HFF-Myc (cell line): ENCODE results near the gene BCAS3.

Source experiments
- DNase-seq: peaks from one replicate; pipeline ENCODE4 v3.0.0-alpha.2; 2011; ENCODE audit warnings: low read depth; ENCODE audit errors: extremely low read depth
- H3K4me3 ChIP-seq: replicated peaks from 2 replicates; pipeline ENCODE4 v1.5.1; 2011; ENCODE audit warnings: low read depth, mild to moderate bottlenecking, control low read depth, low read length
- TF ChIP-seq, protein P1 (sequence below): IDR thresholded peaks from 2 replicates; pipeline ENCODE4 v1.5.1; 2012; ENCODE audit warnings: mild to moderate bottlenecking, low read depth, low read length, control low read depth; ENCODE audit errors: missing control alignments

The BCAS3 gene

GRCh38 chr17:61323003-61323908 is 645.6 kb downstream of the BCAS3 start:
- TF ChIP-seq, protein P1, sequence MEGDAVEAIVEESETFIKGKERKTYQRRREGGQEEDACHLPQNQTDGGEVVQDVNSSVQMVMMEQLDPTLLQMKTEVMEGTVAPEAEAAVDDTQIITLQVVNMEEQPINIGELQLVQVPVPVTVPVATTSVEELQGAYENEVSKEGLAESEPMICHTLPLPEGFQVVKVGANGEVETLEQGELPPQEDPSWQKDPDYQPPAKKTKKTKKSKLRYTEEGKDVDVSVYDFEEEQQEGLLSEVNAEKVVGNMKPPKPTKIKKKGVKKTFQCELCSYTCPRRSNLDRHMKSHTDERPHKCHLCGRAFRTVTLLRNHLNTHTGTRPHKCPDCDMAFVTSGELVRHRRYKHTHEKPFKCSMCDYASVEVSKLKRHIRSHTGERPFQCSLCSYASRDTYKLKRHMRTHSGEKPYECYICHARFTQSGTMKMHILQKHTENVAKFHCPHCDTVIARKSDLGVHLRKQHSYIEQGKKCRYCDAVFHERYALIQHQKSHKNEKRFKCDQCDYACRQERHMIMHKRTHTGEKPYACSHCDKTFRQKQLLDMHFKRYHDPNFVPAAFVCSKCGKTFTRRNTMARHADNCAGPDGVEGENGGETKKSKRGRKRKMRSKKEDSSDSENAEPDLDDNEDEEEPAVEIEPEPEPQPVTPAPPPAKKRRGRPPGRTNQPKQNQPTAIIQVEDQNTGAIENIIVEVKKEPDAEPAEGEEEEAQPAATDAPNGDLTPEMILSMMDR = no peak
- H3K4me3 ChIP-seq = no peak overlapping the region
- DNase-seq = no peak

DNA sequence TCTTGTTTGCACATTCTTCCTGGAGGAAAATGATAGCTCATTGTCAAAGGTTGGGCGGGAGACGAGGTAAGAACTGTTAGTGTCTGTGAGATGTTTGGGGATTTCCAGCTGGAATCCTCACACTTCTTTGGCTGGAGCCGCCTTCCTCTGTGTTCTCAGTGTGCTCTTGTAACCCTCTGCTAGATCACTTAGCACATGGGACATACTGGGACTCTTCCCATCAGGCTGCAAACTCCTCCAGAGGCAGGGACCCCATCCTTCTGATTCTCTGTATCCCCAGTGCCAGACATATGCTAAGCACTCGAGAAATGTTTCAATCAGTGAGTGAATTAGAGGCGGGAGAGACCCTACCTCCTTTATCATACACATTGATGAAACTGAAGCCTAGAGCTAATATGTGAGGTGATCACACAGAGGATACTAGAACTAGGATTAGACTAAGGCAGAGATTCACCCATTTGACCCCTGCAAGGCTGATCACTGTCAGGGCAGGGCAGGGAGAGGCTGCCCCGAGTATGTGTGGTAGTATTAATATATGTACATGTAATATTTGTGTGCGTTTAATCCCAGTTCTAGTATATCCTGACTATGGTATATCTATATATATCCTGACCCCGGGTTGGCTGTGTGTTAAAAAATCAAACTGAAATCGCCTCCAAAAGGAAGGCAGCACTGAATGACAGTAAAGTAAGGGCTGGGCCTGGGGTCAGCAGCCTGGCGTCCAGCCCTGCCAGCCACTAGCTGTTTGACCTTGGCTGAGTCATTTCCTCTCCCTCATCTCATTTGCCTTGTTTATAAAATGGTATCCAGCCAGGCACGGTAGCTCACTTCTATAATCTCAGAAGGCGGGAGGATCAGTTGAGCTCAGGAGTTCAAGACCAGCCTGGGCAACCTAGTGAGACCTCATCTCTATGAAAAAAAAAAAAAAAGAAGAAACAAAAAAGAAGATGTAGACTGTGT is 646.5 kb downstream of the BCAS3 start:
- no peak for DNase-seq

DNA sequence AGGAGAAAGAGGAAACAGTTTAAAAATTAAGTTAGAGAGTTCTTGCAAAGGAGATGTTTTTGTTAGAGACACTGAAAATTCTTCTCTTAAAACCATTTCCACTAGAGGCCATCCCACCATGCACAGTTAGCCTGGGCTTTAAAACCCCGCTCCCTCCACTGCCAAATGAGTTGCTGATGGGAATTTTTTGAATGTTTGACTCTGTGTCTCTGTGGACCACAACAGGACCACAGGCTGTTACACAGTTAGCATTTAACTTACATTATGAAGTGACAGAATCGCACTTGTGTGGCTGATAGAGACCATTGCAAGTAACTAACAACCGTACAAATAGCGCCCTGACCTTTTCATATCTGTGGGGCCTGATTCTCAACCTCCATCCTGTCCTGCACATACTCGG is 647.3 kb downstream of the BCAS3 start:
- H3K4me3 ChIP-seq = no peak overlapping the region
- DNase-seq = no peak
- TF ChIP-seq, protein P1 = no peak

More for the DNA sequence above, 646.5 kb downstream of the BCAS3 start:
- H3K4me3 ChIP-seq = no peak overlapping the region
- TF ChIP-seq, protein P1 = no peak

- H3K4me3 ChIP-seq = no peak overlapping the region
- TF ChIP-seq, protein P1 = no peak
Observed at GRCh38 chr17:61325382-61326073, 647.9 kb downstream of the BCAS3 start.

DNA sequence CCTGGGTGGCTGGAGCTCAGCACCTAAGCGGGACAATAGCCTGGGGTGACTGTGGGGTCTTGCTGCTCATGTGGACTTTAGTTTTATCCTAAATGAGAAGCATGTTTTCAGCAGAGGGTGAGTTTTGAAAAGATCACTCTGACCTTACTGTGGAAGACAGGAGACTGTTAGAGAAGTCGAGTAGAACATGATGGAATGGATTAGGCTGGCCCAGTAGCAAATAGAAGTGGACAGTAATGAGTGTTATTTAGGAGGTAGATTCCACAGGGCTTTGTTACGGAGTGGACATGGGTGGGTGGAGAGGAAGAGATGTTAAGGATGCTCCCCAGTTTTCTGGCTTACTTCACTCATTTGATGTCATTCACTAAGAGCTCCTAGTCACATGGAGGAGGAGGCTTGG is 648.7 kb downstream of the BCAS3 start:
- TF ChIP-seq, protein P1 = no peak
- no peak for DNase-seq
- no peak overlapping the region for H3K4me3 ChIP-seq

More at GRCh38 chr17:61325382-61326073, 647.9 kb downstream of the BCAS3 start:
- no peak for DNase-seq

GRCh38 chr17:61328351-61328750 is 650.7 kb downstream of the BCAS3 start:
- no peak overlapping the region for H3K4me3 ChIP-seq
- DNase-seq = no peak
- TF ChIP-seq, protein P1 = no peak
